Stimulated activated CD4-positive, alpha-beta T cell treated with anti-CD3 and anti-CD28 coated beads, Interleukin-1b, Interleukin-23, amount 100 ng/mL, for 1 hour (primary cell): Measurements from ENCODE around the gene LCE2D.
"Not testable (repeated sequence)": the region's sequence is repeated elsewhere in the genome, so short reads cannot be mapped to it uniquely, and the experiment has no call there.

ENCODE experiments used
- DNase-seq, 2 donors: peaks; one replicate each; pipeline ENCODE4 v3.0.0-alpha.2; 2020; ENCODE audit warnings: low read depth in 2 of 2

The LCE2D gene, protein sequence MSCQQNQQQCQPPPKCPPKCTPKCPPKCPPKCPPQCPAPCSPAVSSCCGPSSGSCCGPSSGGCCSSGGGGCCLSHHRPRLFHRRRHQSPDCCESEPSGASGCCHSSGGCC

DNA sequence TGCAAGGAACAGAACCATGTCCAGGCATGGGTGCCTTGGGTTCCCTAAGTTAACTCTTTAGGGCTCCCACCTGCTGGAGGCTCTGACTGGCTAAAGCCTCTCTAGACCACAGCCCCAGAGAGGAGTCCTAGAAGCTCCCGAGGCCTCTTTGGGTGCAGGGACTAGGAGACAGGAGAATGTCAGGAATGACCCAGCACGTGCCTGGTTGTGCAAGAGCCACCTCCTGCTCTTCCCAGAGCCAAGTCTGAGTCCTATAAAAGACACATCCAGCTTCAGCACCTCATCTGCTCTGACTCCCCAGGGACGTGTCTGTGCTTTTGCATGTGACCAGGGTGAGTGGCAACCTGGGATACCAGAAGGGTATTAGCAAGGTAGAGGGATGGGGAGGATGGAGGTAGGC is at the start of gene LCE2D:
Gene LCE2D (plus strand): TSS at position 283 of the 400 bp plus-strand sequence. CDS start 726 bp downstream, outside the sequence.
- no peak for DNase-seq

DNA sequence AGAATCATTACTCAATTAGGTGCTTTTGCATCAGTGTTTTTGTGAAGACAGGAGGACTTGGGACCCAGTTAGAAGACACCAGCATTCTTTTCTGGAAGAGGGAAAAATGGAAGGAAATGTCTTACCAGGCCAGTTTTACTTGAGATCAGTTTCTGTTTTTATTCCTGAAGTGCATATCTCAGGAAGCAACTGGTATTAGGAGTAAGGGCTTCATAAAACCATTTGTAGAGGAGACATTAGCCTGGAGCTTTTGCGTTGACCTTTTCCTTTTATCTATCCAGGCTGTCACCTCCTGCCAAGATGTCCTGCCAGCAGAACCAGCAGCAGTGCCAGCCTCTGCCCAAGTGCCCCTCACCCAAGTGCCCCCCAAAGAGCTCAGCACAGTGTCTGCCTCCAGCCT is 49.7 kb upstream of the LCE2D start, which contains the start of gene LCE3B:
Gene LCE3B (plus strand): TSS at position 301 of the 400 bp plus-strand sequence. CDS start 0 bp downstream, at position 301.
- no peak for DNase-seq

DNA sequence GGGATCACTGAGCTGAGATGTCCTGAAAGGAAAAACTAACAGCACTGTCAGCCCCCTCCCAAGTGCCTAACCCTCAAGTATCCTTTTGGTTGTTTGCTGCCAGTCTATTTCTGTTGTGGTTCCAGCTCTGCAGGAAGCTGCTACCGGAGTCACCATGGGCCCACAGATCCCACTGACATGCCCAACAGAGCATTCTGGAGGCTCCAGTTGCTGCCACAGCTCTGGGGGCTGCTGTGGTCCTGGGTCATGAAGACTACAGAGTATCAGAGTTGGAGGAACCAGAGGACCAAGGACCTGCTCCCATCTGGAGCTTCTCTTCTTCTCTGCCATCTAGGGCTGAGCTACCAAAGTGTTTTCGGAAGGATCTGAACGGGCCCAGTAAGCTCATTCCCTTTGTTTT is 41.2 kb upstream of the LCE2D start:
- DNase-seq = no peak

DNA sequence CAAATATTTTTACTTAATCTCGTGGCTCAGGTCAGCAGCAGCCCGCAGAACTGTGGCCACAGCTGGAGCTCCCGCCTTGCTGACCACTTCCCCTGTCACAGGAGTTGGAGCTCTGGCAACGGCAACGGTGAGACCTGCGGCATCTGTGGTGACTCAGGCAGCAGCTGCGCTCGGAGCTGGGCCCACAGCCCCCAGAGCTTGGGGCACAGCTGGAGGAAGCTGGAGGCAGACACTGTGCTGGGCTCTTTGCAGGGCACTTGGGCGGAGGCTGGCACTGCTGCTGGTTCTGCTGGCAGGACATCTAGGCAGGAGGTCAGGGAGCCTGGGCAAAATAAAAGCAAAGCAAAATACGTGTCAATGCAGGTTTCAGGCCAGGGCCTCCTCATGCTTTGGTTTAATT is 40.4 kb upstream of the LCE2D start, which contains the start of gene LCE3A:
Gene LCE3A (minus strand): TSS at position 301 of the 400 bp plus-strand sequence. CDS start 0 bp downstream, at position 301.
- no peak for DNase-seq

DNA sequence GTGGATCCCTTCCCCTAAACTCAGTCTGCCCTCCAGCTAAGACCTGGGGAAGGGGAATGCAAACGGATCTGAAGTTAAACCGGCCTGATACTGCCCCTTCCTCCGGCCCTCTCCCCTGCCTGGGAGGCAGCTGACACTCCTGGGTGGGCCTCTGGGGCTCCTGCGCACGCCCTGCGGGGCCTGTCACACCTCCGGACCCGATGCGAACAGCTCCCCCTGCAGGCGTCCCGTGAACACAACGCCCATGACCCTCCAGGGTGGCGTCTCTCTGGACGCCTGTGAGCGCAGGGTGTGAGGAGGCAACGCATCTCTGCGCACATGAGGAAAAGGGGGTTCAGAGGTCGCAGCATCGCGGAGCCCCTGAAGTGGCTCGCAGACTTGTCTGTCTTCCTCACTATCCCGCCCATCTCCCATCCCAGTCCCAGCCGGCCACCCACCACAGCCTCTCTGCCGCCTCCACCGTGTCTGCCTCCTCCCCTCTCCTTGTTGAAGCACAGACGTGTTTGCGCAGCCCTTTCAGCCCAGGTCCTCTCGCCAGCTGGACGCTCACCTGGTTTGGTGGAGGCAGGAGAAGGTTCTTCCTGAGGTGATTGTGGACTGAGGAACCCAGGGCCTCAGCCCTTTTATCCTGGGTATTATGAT is 39.9 kb upstream of the LCE2D start:
- DNase-seq = no peak

DNA sequence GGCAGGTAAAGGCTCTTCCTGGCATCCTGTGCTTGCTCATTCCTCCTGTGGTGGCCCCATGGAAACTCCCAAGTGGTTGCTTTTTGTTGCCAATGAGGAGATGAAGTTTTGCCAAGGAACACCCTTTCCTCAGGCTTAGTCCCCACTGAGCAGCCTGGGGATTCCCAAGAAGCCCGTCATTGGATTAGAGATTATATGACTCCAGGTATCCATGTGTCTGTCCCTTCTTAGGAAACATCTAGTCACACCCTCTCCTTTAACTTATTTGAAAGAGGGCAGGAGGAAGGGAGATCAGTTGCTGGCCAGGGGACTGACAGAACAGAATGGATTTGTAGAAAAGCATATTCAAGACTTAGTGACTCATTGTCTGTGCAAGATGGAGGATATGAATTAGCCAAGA is 36.4 kb upstream of the LCE2D start:
- no peak for DNase-seq

DNA sequence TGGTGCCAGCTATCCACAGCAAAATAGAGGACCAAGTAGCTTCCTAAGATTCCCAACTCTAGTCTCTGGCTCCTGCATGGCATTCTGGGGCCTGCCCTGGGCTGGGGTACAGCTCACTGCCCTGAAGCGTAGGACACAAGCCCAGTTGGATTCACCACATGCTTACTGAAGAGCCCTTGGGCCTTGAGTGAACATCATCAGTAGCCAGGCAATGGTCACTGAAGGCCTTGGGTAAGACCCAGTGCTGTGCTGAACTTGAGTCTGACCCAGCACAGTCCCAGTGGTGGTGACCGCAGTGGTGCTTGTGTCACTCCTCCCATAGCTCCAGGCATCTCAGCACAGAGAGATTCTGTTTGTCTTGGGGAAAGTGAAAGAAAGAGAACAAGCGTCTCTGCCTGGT is 32.6 kb upstream of the LCE2D start:
- no peak for DNase-seq

DNA sequence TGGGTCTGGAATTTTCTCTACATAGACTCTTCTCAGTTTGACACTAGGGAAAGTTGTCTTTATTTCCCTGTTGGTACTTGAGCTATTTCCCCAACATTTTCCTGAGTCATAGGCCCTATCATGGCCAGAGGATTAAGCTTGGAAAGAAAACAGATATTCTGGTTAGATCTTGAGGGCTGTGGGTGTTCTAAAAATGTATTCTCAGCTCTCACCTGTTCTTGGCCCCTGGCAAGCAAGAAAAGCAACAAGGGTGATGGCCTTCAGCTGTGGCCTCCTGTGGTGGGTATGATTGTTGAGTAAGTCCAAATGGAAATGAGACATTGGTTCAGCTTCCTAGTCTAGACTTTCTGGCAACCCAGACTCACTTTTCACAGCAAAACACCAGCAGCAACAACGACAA is 22.8 kb upstream of the LCE2D start:
- DNase-seq = no peak

DNA sequence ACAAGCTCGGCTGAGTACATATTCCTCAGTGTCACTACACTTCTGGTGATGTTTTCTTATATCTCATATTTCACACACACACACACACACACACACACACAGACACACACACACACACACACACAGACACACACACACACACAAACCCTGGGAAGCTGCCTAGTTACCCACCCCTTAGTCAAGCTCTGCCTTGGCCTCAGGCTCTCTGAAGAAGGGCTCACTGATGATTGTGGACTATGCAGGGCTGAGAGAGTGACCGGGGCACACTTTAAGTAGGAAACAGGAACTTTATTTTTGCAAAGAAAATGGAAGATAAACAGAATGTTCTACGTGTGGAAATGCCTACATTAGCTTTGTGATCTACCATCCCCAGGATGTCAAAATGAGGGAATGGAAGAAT is 19.2 kb upstream of the LCE2D start:
- no peak for DNase-seq

DNA sequence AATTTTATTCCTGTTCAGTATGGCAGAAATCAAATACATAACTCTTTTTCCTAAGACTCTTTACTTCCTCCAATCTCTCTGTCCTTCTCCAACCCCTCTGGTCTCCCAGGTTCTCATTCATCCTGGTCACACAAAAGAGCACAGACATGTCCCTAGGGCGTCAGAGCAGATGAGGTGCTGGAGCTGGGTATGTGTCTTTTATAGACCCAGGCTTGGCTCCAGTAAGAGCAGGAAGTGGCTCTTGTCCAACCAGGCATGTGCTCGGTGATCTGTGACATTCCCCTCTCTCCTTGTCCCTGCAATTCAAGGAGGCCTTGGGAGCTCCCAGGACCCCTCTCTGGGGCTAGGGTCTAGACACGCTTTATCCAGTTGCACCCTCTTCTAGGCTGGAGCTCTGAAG is 18.0 kb upstream of the LCE2D start:
- no peak for DNase-seq

DNA sequence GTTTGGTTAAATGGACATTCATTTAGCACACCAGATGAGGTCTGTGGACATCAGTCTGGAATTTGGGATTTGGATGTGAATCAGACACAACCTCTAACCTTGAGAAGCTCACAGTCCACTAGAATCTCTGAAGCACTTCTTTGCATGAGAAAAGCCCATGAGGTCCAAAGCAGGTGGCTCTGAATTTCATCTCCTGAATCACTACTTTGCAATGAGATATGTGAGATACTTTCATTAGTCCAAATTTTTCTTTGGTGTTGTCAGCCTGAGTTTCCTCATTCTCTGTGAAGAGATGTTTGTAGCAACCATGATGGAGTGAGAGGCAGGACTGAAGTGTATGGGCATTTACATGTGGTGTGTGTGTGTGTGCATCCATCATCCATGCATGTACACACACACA is 16.5 kb upstream of the LCE2D start:
- DNase-seq = no peak

DNA sequence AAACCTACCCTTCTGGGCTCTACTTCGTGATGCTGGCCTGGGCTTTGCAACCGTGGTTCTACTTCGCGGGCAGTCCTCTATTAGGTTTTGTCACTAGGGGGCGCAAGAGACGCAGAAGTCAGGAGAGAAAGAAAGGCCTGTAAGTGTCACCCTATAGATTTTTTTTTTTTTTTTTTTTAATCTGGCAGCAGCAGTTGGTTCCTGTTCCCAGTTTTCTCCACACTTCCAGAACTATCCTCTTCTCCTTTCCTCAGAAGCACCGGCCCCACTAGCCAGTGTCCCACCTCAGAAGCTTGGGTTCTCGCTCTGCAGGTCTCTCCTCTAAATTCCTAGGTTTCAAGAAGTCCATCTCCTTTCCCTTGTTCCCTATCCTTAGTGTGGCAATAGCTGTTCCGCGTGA is 9.1 kb upstream of the LCE2D start:
- DNase-seq = no peak

DNA sequence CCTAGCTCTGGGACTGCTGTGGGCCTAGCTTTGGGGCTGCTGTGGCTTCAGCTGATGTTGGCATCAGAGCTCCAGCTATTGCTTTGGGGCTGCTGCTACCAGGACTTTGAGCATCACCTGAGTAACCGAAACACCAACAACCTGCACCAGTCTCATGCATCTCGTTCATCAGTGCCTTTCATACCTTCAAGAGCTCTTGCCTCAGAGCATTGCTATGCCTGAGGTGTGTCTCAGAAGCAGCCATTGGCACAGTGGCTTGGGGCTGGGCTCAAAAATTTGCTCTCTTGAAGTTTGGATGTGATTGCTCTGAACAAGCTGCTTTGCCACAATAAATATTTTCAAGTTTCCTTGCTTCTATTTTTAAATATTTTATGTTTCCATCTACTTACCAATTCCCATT is 6.7 kb upstream of the LCE2D start:
- DNase-seq = no peak

DNA sequence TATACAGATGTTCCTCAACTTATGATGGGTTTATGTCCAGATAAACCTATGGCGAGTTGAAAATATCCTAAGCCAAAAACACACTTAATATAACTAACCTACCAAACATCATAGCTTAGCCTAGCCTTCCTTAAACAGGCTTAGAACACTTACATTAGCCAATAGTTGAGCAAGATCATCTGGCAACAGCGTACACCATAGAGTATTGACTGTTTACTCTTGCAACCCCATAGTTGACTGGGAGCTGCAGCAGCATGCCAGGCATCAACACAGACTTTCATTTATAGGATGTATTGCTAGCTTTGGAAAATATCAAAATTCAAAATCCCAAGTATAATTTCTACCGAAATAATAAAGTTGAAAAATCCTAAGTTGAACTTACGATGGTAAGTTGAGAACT is 5.5 kb upstream of the LCE2D start:
- no peak for DNase-seq

DNA sequence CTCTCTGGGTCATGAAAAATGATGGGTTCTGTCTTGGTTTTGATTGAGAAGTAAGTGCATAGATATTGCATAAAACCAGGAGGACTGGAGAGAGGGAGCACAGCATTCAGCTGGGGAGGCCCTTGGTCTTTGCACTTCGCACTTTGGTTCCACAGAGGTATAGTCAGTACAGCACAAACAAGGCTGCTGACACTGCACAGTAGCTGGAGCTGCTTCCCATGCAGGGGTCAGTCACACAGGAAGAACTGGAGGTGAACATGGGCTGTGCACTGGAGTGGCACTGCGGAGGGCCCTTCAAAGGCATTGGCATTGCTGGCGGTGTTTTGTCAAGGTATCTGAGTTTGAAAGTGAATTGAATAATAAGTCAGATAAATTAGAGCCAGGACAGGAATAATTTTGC is 4.5 kb upstream of the LCE2D start:
- DNase-seq = no peak

DNA sequence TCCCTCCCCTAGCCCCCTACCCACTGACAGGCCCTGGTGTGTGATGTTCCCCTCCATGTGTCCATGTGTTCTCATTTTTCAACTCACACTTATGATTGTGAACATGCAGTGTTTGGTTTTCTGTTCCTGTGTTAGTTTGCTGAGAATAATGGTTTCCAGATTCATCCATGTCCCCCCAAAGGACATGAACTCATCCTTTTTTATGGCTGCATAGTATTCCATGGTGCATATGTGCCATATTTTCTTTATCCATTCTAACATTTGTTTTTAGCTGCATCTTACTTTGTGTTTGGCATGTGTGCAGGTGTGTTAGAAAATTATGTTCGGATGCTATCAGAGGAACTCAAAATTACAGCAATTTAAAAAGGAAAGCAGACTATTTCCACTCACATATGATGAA is 3.0 kb downstream of the LCE2D start:
- DNase-seq = not testable (repeated sequence)

DNA sequence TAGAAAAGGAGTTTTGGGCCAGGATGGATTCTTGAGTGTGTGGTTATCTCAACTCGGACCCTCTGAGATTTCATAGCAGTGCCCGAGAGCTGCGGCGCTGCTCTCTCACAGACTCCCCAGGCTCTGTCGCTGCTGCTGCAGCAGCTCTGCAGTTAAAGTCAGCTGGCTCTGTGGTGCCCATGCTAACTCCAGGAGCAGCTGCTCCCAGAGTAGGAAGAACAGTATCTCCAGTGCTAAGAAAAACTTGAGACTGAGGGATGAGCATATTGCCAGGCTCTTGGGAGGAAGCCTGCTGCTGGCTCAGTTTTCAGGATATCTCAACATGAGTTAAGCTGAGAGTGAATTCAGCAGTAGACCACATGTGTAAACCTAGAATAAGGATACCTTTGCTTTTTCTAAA is 4.5 kb downstream of the LCE2D start:
- no peak for DNase-seq

DNA sequence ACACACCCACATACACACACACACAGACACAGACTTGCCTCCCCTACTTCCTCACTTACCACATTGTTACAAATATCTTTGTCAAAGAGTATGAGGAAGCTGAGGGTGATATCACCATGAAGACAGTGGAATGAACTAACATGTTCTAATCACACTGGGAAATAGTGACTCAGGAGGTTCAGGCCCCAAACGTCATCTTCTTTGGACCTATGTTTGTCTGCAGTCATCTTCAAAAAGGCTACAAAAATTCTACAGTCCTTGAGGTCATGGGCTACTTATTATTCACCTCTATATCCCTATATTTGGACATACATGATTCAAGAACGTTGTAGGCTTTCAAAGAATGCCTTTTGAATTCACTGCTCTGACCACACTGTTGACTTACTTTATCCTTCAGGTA is 9.8 kb downstream of the LCE2D start:
- no peak for DNase-seq

DNA sequence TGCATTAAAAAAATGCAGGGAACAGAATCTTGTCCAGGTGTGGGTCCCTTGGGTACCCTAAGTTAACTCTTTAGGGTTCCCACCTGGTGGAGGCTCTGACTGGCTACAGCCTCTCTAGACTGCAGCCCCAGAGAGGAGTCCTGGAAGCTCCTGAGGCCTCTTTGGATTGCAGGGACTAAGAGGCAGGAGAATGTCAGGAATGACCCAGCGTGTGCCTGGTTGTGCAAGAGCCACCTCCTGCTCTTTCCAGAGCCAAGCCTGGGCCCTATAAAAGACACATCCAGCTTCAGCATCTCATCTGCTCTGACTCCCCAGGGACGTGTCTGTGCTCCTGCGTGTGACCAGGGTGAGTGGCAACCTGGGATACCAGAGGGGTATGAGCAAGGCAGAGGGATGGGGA is 11.8 kb downstream of the LCE2D start, which contains the start of gene LCE2C:
Gene LCE2C (plus strand): TSS at position 297 of the 400 bp plus-strand sequence. CDS start 737 bp downstream, outside the sequence.
- not testable (repeated sequence) for DNase-seq

DNA sequence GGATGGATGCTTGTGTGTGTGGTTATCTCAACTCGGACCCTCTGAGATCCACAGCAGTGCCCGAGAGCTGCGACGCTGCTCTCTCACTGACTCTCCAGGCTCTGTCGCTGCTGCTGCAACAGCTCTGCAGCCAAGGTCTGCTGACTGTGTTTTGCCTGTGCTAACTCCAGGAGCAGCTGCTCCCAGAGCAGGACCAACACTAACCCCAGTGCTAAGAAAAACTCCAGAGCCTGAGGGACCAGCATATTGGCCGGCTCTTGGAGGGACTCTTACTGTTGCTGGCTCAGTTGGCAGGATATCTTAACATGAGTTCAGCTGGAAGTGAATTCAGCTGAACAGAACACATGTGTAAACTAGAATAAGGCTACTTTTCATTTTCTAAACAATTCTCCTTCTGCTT is 16.3 kb downstream of the LCE2D start:
- no peak for DNase-seq

DNA sequence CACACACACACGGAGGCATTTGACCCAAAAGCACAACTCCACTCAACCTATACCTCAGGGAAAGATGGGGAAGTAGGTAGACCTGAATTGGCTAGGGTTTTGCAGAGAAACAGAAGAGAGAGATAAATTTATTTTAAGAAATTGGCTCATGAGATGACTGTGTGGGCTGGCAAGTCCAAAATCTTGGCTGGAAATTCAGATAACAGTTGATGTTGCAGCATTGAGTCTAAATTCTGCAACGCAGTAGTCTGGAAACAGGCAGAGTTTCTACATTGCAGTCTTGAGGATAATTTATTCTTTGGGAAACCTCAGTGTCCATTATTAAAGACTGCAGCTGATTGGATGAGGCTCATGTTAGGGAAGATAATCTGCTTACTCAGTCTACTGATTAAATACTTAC is 18.4 kb downstream of the LCE2D start:
- DNase-seq = no peak

DNA sequence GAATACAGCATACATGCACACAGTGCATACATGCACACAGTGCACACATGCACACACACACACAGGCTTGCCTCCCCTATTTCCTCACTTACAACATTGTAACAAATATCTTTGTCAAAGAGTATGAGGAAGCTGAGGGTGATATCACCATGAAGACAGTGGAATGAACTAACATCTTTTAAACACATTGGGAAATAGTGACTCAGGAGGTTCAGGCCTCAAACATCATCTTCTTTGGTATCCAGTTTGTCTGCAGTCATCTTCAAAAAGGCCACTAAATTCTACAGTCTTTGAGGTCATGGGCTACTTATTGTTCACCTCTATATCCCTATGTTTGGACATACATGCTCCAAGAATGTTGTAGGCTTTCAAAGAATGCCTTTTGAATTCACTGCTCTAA is 20.7 kb downstream of the LCE2D start:
- DNase-seq = no peak

DNA sequence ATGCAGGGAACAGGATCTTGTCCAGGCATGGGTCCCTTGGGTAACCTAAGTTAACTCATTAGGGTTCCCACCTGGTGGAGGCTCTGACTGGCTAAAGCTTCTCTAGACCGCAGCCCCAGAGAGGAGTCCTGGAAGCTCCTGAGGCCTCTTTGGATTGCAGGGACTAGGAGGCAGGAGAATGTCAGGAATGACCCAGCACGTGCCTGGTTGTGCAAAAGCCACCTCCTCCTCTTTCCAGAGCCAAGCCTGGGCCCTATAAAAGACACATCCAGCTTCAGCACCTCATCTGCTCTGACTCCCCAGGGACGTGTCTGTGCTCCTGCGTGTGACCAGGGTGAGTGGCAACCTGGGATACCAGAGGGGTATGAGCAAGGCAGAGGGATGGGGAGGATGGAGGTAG is 22.6 kb downstream of the LCE2D start, which contains the start of gene LCE2B:
Gene LCE2B (plus strand): TSS at position 301 of the 400 bp plus-strand sequence. CDS start 721 bp downstream, outside the sequence.
- not testable (repeated sequence) for DNase-seq
